Vagina (tissue), 2 donors: ENCODE measurements around the gene DCT.

Experiments used
- CTCF ChIP-seq, 3 experiments: fragments of 450-650 bp in 2 of 3; fragments of 200-600 bp in 1 of 3; sonication (generic) in 1 of 3; IDR thresholded peaks; one replicate each; pipeline ENCODE4 v1.5.1; 2017 to 2019; ENCODE audit warnings: antibody characterized with exemption in 3 of 3, mild to moderate bottlenecking in 2 of 3, moderate library complexity in 2 of 3
- POLR2A ChIP-seq, 2 donors: fragments of 450-650 bp; IDR thresholded peaks; one replicate each; pipeline ENCODE4 v1.6.1; 2017; ENCODE audit warnings: antibody characterized with exemption in 2 of 2, mild to moderate bottlenecking in 2 of 2, moderate library complexity in 2 of 2
- POLR2AphosphoS5 ChIP-seq, 2 donors: sonication (generic); formaldehyde crosslinking; IDR thresholded peaks; one replicate each; pipeline ENCODE4 v1.9.0; 2017; ENCODE audit warnings: antibody characterized with exemption in 2 of 2, mild to moderate bottlenecking in 2 of 2, low read depth in 1 of 2; ENCODE audit not compliant: insufficient read depth in 1 of 2

GRCh38 chr13:94515374-94515773, 35.9 kb upstream of the DCT start:
- TF ChIP-seq CTCF (IDR thresholded peaks at IDR 0.05), result no peak
- no peak for TF ChIP-seq POLR2A (IDR thresholded peaks at IDR 0.05)
- TF ChIP-seq POLR2AphosphoS5 (IDR thresholded peaks at IDR 0.05; ENCODE audit: insufficient read depth in 1 of 2, low read depth in 1 of 2), result no peak
